ENCODE results near the gene LRRN4CL.
"Not testable (repeated sequence)": the region's sequence is repeated elsewhere in the genome, so short reads cannot be mapped to it uniquely, and the experiment has no call there.

The LRRN4CL gene
- long read RNA-seq, donor 1: 0 reads
- long read RNA-seq, donor 2: 0 reads
- long read RNA-seq, donor 3, partial matches to known transcripts: 0 of 1 reads
- long read RNA-seq, donor 3, other reads (novel, unspliced or antisense): 0 of 1 reads
- long read RNA-seq, donor 4: 0 reads
- long read RNA-seq, donor 5: 0 reads
- long read RNA-seq, donor 6: 0 reads
- long read RNA-seq, donor 7: 0 reads
- long read RNA-seq, donor 8: 0 reads

GRCh38 chr11:62689421-62690183, at the start of gene LRRN4CL:
TSS of gene LRRN4CL (minus strand) at chr11:62689530. CDS start at chr11:62688508, 1,022 bp downstream.
- DNase-seq: peak; percentile 17

- no peak for DNase-seq
Observed at GRCh38 chr11:62737196-62737595, 47.9 kb upstream of the LRRN4CL start.

- no peak for DNase-seq
Observed at GRCh38 chr11:62732830-62733229, 43.5 kb upstream of the LRRN4CL start.

GRCh38 chr11:62730076-62730475, 40.7 kb upstream of the LRRN4CL start:
- not testable (repeated sequence) for DNase-seq

- peak; percentile 92 for DNase-seq
Observed at GRCh38 chr11:62728171-62728988, 39.0 kb upstream of the LRRN4CL start, which contains the start of gene TTC9C. TSS of gene TTC9C (plus strand) at chr11:62728486. CDS start at chr11:62728849, 363 bp downstream.

GRCh38 chr11:62727872-62728170, 38.5 kb upstream of the LRRN4CL start:
- DNase-seq: no peak

- DNase-seq: peak; percentile 100
Observed at GRCh38 chr11:62727165-62727871, 38.0 kb upstream of the LRRN4CL start, which contains the start of gene HNRNPUL2. TSS of gene HNRNPUL2 (minus strand) at chr11:62727457. CDS start at chr11:62727156, 301 bp downstream.

- DNase-seq: no peak
Observed at GRCh38 chr11:62726915-62727164, 37.5 kb upstream of the LRRN4CL start.

GRCh38 chr11:62726156-62726914, 37.0 kb upstream of the LRRN4CL start:
- DNase-seq: peak; percentile 24

- DNase-seq: no peak
Observed at GRCh38 chr11:62725646-62726045, 36.3 kb upstream of the LRRN4CL start.

GRCh38 chr11:62724171-62724570, 34.8 kb upstream of the LRRN4CL start:
- no peak for DNase-seq

- no peak for DNase-seq
Observed at GRCh38 chr11:62721994-62722393, 32.7 kb upstream of the LRRN4CL start.

GRCh38 chr11:62719302-62719978, 30.1 kb upstream of the LRRN4CL start:
- DNase-seq: no peak

GRCh38 chr11:62716816-62717215, 27.5 kb upstream of the LRRN4CL start:
- no peak for DNase-seq

- no peak for DNase-seq
Observed at GRCh38 chr11:62716206-62716605, 26.9 kb upstream of the LRRN4CL start.

GRCh38 chr11:62715150-62716130, 26.1 kb upstream of the LRRN4CL start:
- DNase-seq: no peak

- no peak for DNase-seq
Observed at GRCh38 chr11:62713343-62713742, 24.0 kb upstream of the LRRN4CL start.

- DNase-seq: no peak
Observed at GRCh38 chr11:62712861-62713260, 23.5 kb upstream of the LRRN4CL start.

GRCh38 chr11:62712276-62712812, 23.0 kb upstream of the LRRN4CL start:
- no peak for DNase-seq

GRCh38 chr11:62710001-62710345, 20.6 kb upstream of the LRRN4CL start:
- no peak for DNase-seq

All from right kidney (tissue), 9 donors.